GM12878 (cell line): Measurements from ENCODE around the gene SMARCE1. TPM values are rescaled to one million over a fixed set of nuclear protein-coding genes. Genes with fewer than 3 reads are reported as not detected.
A peak's percentile ranks its signal among the peaks of the same experiment; 100 is the strongest.

Experiments used
- ATAC-seq: fragments of 200-7000 bp; cut with Tn5 transposase; 3 replicates; pipeline ENCODE4 v1.9.1; 2020; ENCODE audit warnings: mild to moderate bottlenecking, moderate library complexity
- BruUV-seq: library from RNA; stranded (reverse); fragments of 400-500 nt; replicated peaks from 2 replicates; lab custom pipeline; 2021; lab: Mats Ljungman, UMichigan
- CTCF ChIA-PET: fragments of 300-600 bp; sonication (Branson Sonifier 250); formaldehyde crosslinking; extraction: SDS; loops from one replicate; lab custom pipeline; 2021; ENCODE audit warnings: inconsistent platforms; lab: Yijun Ruan, JAX
- POLR2A ChIA-PET: fragments of 350-600 bp; formaldehyde crosslinking; extraction: SDS; loops from one replicate; lab custom pipeline; 2021; ENCODE audit warnings: inconsistent platforms; lab: Charles Lee
- RAD21 ChIA-PET: fragments of 300-600 bp; sonication (Branson Sonifier 250); formaldehyde crosslinking; loops from one replicate; lab custom pipeline; 2023; ENCODE audit warnings: antibody characterized with exemption; ENCODE audit not compliant: unreplicated experiment; lab: Charles Lee
- SMC1A ChIA-PET: fragments of 300-600 bp; sonication (Branson Sonifier 250); formaldehyde crosslinking; loops from one replicate; lab custom pipeline; 2023; ENCODE audit not compliant: unreplicated experiment, uncharacterized antibody; lab: Charles Lee
- DNase-seq: peaks from one replicate; pipeline ENCODE4 v3.0.0-alpha.2; 2011; ENCODE audit warnings: low read depth, low spot score
- FAIRE-seq: peaks from 3 replicates; lab custom pipeline; 2011; peaks lifted over from hg19 to GRCh38; lab: Jason Lieb, UNC
- H2AFZ ChIP-seq: 2 replicates; pipeline ENCODE4 v1.6.0; 2011; ENCODE audit warnings: low read depth, low read length, control low read depth; ENCODE audit not compliant: control insufficient read depth
- H3K27ac ChIP-seq: 2 replicates; pipeline ENCODE4 v1.5.1; 2011; ENCODE audit warnings: control low read depth; ENCODE audit not compliant: control insufficient read depth, insufficient read depth
- H3K27me3 ChIP-seq, 2 experiments: replicated peaks in 1 of 2; 2 replicates each; pipeline versions ENCODE4 v1.6.0 to v1.6.1; 2011; ENCODE audit warnings: low read length in 1 of 2; ENCODE audit not compliant: control insufficient read depth in 2 of 2, insufficient read depth in 2 of 2
- H3K36me3 ChIP-seq, 2 experiments: 2 replicates each; pipeline ENCODE4 v1.5.1; 2011; ENCODE audit warnings: low read length in 1 of 2; ENCODE audit not compliant: control insufficient read depth in 2 of 2, insufficient read depth in 2 of 2
- H3K4me1 ChIP-seq: 2 replicates; pipeline ENCODE4 v1.6.1; 2011; ENCODE audit warnings: mild to moderate bottlenecking, low read length, moderate library complexity, mixed read lengths; ENCODE audit not compliant: control insufficient read depth, insufficient read depth
- H3K4me2 ChIP-seq: 2 replicates; pipeline ENCODE4 v1.6.0; 2011; ENCODE audit warnings: control low read depth; ENCODE audit not compliant: control insufficient read depth, insufficient read depth
- H3K4me3 ChIP-seq: fragments of 200-600 bp; sonication (generic); 2 replicates; pipeline ENCODE4 v1.5.1; 2016
- H3K79me2 ChIP-seq: 2 replicates; pipeline ENCODE4 v1.6.0; 2011; ENCODE audit warnings: low read length; ENCODE audit not compliant: control insufficient read depth, insufficient read depth
- H3K9ac ChIP-seq: 2 replicates; pipeline ENCODE4 v1.8.0; 2011; ENCODE audit warnings: low read length, control low read depth, mixed read lengths; ENCODE audit not compliant: control insufficient read depth, insufficient read depth
- H3K9me3 ChIP-seq: replicated peaks from 3 replicates; pipeline ENCODE4 v1.5.1; 2011; ENCODE audit warnings: mild to moderate bottlenecking, low read length; ENCODE audit not compliant: control insufficient read depth, insufficient read depth
- H4K20me1 ChIP-seq: 2 replicates; pipeline ENCODE4 v1.6.0; 2011; ENCODE audit not compliant: control insufficient read depth, insufficient read depth
- MTA2 ChIP-seq: fragments of 450-650 bp; IDR thresholded peaks from 2 replicates; pipeline ENCODE4 v1.6.1; 2016; ENCODE audit warnings: low read depth, mild to moderate bottlenecking, moderate library complexity
- MTA3 ChIP-seq: IDR thresholded peaks from 2 replicates; pipeline ENCODE4 v1.6.1; 2012; ENCODE audit warnings: low read length, inconsistent platforms, borderline replicate concordance
- PAX5 ChIP-seq: IDR thresholded peaks from 2 replicates; pipeline ENCODE4 v1.6.1; 2011; ENCODE audit warnings: low read depth, low read length, borderline replicate concordance
- PBX3 ChIP-seq: IDR thresholded peaks from 2 replicates; pipeline ENCODE4 v1.6.1; 2011; ENCODE audit warnings: mild to moderate bottlenecking, low read depth, low read length, moderate library complexity; ENCODE audit not compliant: insufficient replicate concordance
- POLR2AphosphoS2 ChIP-seq: IDR thresholded peaks from 2 replicates; pipeline ENCODE4 v1.6.1; 2011; ENCODE audit warnings: low read depth, mild to moderate bottlenecking, low read length, improper control_type of control experiment, moderate library complexity
- STAT3 ChIP-seq: IDR thresholded peaks from 2 replicates; pipeline ENCODE4 v1.6.1; 2011; ENCODE audit warnings: low read depth, low read length, improper control_type of control experiment
- ZNF217 ChIP-seq: fragments of 450-650 bp; IDR thresholded peaks from 2 replicates; pipeline ENCODE4 v1.6.1; 2017; ENCODE audit warnings: antibody characterized with exemption, mild to moderate bottlenecking
- ZNF274 ChIP-seq: IDR thresholded peaks from one replicate; pipeline ENCODE4 v1.8.0; 2011; ENCODE audit not compliant: insufficient read length, insufficient read depth
- ZSCAN29 ChIP-seq: fragments of 450-650 bp; IDR thresholded peaks from 2 replicates; pipeline ENCODE4 v1.6.1; 2017; ENCODE audit warnings: mild to moderate bottlenecking, moderate library complexity
- WGBS: methylation state at CpG from one replicate; pipeline ENCODE4 v1.1.6; 2016; ENCODE audit warnings: low lambda C conversion rate; ENCODE audit not compliant: insufficient replicate concordance, insufficient coverage; ENCODE audit errors: missing lambda C conversion rate; 5-methylcytosine and 5-hydroxymethylcytosine counted together
- in situ Hi-C: fragments of 300-500 bp; cut with MboI; formaldehyde crosslinking; loops from 9 replicates; pipeline ENCODE4 v1.14.3; 2018; ENCODE audit warnings: mixed read lengths
- intact Hi-C: fragments of 100-400 bp; cut with micrococcal nuclease; formaldehyde crosslinking; loops from one replicate; pipeline ENCODE4 v1.14.2; 2022; ENCODE audit not compliant: unreplicated experiment
- polyA plus RNA-seq, 11 experiments: library from polyadenylated mRNA; depleted of rRNA in 4 of 11; unstranded in 6 of 11; stranded (reverse) in 5 of 11; fragments of >200 nt; fragmentation: Nextera tagmentation in 4 of 11; fragmentation: Illumina TruSeq in 1 of 11; extraction: Ambion mirVana in 4 of 11; extraction: Trizol in 1 of 11; gene quantifications; 1 replicate in 1 of 11; 2 replicates in 10 of 11; pipeline versions ENCODE4 v1.2.1 to v1.2.3, GENCODE V29; 2011 to 2016; ENCODE audit warnings: inconsistent platforms in 2 of 11, missing spikeins in 2 of 11, low read depth in 1 of 11
- total RNA-seq, 4 experiments: library from RNA; depleted of rRNA in 3 of 4; stranded (reverse); fragments of >200 nt in 3 of 4; fragmentation: Illumina TruSeq in 1 of 4; extraction: Trizol in 1 of 4; gene quantifications; 2 replicates each; pipeline versions ENCODE4 v1.2.1 to v1.2.3, GENCODE V29; 2013 to 2021
- TF ChIP-seq, protein P1 (sequence below): IDR thresholded peaks from 2 replicates; pipeline ENCODE4 v1.6.1; 2012; ENCODE audit warnings: low read length, inconsistent platforms

The SMARCE1 gene
- total and polyA plus RNA-seq, 10 of the 15 experiments (the other 5 are each of a cell fraction or from before 2014, with no cell fraction given): 87.9 to 191 (median 132) TPM

DNA sequence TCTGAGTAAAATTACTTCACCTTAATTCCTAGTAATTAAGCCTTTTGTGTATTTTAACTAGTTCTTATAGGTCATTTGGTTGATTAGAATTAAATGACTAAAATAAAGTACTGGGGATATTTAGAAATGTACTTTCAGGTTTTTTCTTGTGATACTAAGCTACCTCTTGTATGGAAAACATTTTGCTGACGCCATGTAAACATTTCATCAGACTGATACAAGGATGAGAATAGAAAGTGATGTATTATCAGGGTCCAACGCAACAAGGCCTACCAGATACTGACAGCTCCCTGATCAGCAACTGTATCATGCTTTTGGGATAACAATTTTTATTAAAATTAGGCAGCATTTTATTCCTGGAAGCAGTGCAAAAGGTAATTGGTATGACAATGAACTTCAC, 1.7 kb downstream of the SMARCE1 start:
- Histone ChIP-seq H3K4me2 (peak overlapping the region; percentile 75; the same call in 1 of the 2 replicates), H3K27ac (no peak overlapping the region), H3K9ac (no peak overlapping the region), H3K79me2 (peaks cover 37% of the 10 kb centered on the region), H3K4me3 (peak overlapping the region; percentile 89), H2AFZ (no peak overlapping the region), H3K9me3 (no peaks in the 10 kb centered on the region), H4K20me1 (no peaks in the 10 kb centered on the region), H3K4me1 (no peaks in the 10 kb centered on the region), H3K27me3 (no peaks in the 10 kb centered on the region), H3K36me3 (peaks cover 0 to 4% of the 10 kb centered on the region in 2 experiments; a peak in 1 of 4 replicates)
- SMC1A ChIA-PET: interaction anchor here (0.6 to 2.2 kb wide), 16 partner anchors 15 to 1549 kb away, joined by 3 to 15 read pairs (median 4); no protein-coding TSS in a partner anchor
- in situ Hi-C loops: no loop called here
- no peak for TF ChIP-seq MTA2
- TF ChIP-seq STAT3: no peak
- no peak for TF ChIP-seq PAX5
- no peak for TF ChIP-seq MTA3
- TF ChIP-seq ZNF274: no peak
- no peak for TF ChIP-seq ZNF217
- no peak for TF ChIP-seq PBX3
- TF ChIP-seq POLR2AphosphoS2: no peak
- TF ChIP-seq, protein P1, sequence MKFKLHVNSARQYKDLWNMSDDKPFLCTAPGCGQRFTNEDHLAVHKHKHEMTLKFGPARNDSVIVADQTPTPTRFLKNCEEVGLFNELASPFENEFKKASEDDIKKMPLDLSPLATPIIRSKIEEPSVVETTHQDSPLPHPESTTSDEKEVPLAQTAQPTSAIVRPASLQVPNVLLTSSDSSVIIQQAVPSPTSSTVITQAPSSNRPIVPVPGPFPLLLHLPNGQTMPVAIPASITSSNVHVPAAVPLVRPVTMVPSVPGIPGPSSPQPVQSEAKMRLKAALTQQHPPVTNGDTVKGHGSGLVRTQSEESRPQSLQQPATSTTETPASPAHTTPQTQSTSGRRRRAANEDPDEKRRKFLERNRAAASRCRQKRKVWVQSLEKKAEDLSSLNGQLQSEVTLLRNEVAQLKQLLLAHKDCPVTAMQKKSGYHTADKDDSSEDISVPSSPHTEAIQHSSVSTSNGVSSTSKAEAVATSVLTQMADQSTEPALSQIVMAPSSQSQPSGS: no peak
- no peak for TF ChIP-seq ZSCAN29
- BruUV-seq: no TSS peak
- ATAC-seq: no peak
- POLR2A ChIA-PET: interaction anchor here (0.7 to 3.3 kb wide), 5 partner anchors 8 to 176 kb away, joined by 3 to 16 read pairs (median 4); partner anchors contain the start of gene KRT222
- DNase-seq: no peak
- whole genome bisulfite sequencing: 54% methylated on average over 2 of the region's 2 CpGs
- RAD21 ChIA-PET: interaction anchor here (0.7 to 4.4 kb wide), 10 partner anchors 9 to 1022 kb away, joined by 3 to 37 read pairs (median 8); no protein-coding TSS in a partner anchor
- intact Hi-C loops: loop anchor here (5.0 kb wide), 1 partner anchor 81 kb away; no protein-coding TSS in a partner anchor
- CTCF ChIA-PET: interaction anchor here (0.5 to 5.8 kb wide), 15 partner anchors 11 to 1030 kb away, joined by 3 to 36 read pairs (median 4); partner anchors contain the start of gene CDC6
- FAIRE-seq: no peak
